NCI-H446 (cell line): ENCODE data around the gene SORBS1.

Source experiments
- DNase-seq, 2 experiments: peaks; one replicate each; lab custom pipeline; 2025; lab: John Stamatoyannopoulos, UW

Gene SORBS1

DNA sequence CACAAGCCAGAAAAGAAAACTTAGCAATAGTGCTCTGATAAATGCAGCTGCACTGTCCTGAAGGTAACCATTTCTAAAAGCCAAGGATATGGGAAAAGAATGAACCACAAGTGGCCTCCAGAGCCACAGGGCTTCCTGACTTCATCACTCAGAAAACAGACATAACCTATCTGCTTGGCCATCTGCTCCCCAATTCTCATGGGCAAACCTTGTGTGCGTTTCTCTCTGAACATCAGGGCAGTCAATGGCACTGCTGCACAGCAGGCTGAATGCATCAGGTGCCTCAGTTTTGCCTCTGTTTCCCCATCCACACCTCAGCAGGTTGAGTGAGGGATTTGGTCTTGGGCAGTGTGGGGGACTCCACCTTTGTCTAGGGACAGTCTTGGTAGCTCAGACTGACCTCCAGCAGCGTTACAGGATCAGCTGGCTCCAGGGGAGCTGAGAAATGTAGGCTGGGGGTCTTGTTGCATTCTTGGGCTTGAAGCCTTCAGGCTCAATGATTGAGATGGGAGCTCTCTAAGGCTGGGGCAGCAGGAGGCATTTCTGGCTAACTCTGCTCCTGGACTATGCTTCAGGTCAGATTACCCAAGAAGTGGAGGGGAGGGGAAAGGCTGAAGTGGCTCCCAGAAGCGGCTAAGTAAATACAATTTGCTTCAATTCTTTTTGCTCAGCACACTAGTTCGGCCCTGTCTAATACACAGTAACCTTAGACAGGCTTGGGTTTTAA, 246.8 kb downstream of the SORBS1 start:
- no peak for DNase-seq

DNA sequence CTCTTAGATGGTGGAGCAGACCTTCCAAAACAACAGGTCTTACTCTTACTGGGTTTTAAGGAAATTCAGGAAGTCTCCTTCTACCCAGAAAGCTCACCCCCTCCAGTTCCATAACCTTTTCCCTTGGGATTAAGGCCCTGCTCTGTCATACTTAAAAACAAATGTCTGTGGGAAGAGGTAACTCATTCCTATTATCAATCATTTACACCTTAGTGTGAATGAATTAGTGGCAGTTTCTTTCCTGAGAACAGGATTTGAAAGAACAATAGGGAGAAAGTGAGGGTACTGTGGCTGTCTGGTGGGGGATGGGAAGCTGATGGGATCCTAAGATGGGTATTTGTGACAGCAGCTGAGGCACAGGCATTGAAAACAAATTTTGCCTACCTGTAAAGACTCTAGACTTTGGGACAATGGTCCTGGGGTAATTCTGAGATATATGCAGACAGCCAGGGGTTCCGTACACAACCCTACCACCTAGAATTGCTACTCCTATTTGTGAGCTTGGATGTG, 248.1 kb downstream of the SORBS1 start:
- DNase-seq, result no peak

DNA sequence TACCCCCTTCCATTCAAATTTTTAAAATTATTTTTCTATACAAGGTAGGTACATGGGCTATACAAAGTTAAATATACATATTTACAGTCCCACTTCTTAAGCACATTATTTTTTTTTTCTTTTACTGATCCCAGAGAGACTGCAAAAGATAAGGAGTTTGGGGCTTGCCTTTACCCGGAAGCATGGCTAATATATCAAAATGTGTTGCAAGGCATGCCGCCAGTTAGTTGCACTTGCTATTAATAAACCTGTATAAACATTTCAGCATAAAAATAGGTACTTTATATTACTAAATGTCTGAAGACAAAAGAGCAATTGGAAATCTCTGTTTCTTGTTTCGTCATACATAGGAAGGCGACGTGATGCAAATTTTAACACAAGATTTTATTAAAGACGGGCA, 248.9 kb downstream of the SORBS1 start:
- no peak for DNase-seq

DNA sequence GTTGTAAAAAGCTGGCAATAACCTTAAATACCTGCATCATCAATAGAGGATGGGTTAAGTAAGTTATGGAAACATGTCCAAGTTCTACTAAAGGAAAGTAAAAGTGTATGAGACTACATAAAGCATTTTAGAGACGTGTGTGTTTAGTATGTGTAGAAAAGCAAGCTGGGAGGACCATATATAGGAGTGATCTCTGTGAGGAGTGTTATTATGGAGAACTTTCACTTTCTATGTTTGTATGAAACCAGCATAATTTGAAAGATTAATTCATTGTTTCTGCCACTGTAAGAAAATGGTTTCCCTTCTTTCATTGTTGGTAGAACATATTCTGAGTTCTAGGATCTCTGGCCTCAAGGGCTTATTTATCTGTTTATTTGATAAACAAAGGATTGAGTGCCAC, 251.2 kb downstream of the SORBS1 start:
- DNase-seq, result no peak

DNA sequence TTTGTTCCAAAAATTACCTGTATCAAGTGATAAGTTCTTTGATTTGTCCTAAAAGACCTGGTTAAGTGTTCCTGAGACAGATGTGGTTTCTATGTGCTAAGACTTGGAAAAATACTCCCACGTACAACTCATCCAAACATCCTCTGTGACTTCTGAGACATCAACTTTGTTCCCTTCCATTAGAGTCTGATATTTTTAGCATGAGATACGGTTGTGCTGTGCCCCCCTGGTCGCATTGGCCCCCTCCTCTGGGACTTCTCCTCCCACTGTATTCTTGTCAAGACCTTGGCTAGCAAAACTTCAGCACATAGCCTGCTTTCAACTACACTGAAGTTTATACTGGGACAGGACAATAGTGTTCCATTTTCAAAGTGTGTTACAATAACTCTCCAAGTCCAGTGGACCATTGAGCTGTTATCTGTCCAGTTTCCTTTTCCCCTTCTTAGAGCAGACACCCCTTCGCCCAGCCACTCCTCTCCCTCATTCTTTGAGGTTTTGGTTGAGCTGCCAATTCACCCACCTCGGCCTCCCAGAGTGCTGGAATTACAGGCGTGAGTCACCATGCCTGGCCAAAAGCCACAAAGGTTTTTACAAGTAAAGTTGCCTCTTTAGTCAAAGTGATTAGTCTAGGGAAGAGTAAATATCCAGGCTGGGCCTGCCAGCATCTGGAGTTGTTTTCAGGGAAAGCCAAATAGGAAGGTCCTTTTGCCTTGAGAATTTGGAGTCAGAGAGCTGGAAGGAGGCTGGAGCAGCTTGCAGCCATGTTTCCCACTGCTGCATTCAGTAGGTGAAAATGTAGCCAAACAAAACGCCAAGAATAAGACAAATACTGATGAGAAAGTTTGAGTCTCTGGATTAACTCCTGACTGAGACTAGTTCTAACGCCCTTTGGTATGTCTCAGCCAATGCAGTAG, 252.5 kb downstream of the SORBS1 start:
- peak in 1 of 2 experiments; percentile 48 for DNase-seq

DNA sequence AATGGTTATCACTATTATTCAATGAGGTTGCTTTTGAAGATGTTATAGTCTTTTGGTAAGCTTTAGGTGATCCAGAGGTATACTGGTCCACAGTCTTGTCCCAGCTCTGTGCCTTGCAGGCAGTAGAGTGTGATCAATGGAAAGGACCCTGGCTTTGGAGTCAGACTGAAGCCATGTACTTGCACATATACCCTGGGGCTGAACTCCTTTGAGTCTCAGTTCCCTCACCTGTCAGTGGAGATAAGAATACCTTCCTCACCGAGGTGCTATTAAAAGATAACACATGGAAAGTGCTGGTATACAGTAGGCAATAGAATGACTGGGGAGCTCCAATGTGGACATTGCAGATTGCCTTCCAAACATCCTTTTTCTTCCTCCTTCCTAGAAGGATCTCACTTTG, 254.3 kb downstream of the SORBS1 start:
- DNase-seq, result no peak

DNA sequence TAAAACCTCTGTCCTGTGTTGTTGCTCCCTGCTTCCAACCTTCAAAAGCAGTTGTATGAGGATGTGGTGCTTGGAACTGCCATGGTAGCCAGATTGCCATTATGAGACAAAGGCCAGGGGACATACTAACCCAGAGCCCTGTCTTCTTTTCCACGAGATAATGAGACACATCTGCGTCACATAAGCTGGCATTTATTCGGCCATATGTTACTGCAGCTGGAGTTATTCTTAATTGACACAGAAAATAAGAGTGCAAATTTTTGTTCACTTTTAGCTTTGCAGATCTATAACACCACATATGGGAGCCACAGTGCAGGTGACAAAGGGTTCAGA, 254.9 kb downstream of the SORBS1 start:
- no peak for DNase-seq

- no peak for DNase-seq
These were observed 255.4 kb downstream of the SORBS1 start for GRCh38 chr10:95305606-95306317.

DNA sequence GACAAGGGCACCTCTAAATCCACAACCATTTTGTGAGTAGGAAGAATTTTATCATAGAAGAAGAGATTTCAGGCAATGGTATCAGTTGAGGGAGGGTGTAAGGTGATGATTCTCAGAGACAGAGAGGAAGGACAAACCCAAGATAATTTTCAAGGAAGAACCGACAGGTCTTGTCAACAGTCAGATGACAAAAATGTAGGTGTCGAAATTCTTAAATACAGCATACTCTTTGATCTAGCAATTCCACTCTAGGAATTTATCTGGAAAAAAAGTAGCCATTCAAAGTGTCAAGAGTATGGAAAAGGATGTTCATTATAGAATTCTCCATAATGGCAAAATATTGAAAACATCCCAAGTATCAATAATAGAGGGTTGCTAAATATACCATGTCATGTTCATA, 256.2 kb downstream of the SORBS1 start:
- DNase-seq, result no peak

DNA sequence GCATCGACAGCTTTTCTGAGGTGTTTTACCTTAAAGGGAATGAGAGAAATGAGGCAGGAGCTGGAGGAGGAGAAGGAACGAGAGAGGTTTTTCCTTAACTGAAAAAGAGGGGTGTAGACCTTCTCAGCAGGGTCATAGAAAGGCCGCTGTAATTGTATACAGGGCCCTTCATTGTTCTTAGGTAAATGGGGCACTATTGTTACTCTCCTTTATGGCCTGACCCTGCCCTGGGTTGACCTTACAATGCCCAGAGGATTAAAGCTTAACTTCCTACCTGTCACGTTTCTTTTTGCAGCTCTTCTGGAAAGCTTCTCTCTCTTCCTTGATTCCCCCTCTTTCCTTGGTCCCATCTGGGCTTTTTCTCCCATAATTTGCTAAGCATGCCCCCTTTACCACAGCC, 256.7 kb downstream of the SORBS1 start:
- DNase-seq, result no peak

DNA sequence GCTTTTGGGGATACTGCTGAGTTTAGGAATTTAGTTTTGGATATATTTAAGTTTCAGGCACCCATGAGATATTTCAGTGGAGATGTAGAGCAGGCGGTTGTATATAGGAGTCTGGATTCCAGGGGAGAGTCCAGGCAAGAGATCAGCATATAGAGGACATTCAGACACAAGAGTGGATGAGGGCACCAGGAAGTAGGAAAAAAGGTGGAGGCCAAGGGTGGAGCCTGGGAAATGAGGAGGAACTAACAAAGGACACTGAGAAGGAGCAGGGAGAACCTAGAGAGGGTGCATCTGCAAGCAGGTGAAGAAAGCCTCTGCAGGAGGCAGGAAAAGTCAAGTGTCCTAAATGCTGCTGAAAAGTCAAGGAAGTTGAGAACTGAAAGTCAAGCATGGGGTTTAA, 257.2 kb downstream of the SORBS1 start:
- no peak for DNase-seq

- DNase-seq, result peak in 1 of 2 experiments; percentile 33
These were observed 257.6 kb downstream of the SORBS1 start for GRCh38 chr10:95303535-95303934.

GRCh38 chr10:95300022-95300539, 261.1 kb downstream of the SORBS1 start:
- no peak for DNase-seq

- DNase-seq, result no peak
These were observed 263.8 kb downstream of the SORBS1 start for GRCh38 chr10:95297402-95297801.

DNA sequence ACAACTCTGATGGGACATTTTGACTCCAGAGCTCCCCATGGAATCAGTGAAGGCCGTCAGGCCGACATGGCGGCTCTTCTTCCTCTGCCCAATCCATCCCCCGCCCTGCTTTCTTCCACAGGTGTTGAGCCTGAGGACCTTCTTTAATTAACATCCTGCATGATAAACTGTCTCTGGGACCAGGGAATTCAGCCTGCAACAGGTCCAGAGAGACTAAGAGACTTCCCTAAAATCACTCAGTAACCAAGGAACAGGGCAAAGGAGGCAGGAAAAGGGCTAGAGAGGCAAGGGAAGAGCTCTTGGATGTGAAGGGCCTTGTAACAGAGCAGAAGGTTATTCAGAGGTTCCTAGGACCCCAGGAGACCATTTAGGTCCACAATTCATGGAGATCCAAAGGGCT, 264.4 kb downstream of the SORBS1 start:
- DNase-seq, result no peak

DNA sequence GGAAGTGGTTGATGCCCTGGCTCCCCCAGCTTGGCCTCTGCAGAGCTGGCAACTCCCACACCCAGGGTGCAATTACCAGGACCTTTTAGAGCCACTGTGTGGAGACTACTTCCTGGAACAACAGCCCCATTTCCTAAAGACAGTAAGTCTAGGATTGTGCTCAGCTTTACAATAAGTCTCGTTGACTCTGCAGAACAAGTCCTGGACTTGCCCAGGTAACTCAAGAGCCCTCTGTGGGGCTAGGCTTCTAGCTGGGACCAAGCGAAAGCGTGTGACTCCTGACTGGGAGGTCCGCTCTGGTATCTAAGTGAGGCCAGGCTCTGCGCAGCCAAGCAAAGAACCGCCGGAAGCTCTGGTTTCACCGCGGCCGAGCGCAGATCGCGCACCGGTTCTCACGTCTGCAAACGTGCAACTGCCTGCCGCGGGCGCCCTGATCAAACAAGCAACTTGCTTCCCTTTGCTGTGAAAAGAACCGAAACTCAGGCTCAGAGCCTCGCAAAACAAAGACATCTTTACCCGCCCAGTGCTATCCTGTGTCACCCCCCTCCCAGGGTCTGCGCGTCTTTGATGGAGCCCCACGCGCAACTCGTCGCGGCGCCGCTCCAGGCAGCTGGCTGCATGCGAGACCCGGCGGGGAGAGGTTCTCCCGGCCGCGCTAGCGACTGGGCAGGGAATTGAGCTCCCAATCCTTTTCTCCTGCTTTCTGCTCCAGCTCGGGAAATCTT, 266.0 kb downstream of the SORBS1 start:
- no peak for DNase-seq

DNA sequence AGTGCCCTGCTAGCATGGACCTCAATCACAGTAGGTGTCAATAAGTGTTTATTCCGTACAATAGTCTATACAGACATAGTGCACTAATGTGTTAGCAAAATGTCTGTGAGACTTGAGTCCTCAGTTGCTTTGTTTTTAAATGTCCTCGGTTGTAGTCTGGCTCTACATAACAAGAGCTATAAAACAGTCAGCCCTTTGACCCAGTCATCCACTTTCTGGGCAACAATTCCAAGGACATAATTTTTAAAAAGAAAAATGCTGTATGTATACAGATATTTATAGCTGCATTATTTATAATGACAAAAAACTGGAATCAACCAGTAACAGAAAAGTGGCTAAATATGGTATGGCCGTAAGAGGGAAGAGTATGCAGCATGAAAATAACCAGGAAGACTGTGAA, 267.5 kb downstream of the SORBS1 start:
- DNase-seq, result no peak

- no peak for DNase-seq
These were observed 269.7 kb downstream of the SORBS1 start for GRCh38 chr10:95291365-95292039.

DNA sequence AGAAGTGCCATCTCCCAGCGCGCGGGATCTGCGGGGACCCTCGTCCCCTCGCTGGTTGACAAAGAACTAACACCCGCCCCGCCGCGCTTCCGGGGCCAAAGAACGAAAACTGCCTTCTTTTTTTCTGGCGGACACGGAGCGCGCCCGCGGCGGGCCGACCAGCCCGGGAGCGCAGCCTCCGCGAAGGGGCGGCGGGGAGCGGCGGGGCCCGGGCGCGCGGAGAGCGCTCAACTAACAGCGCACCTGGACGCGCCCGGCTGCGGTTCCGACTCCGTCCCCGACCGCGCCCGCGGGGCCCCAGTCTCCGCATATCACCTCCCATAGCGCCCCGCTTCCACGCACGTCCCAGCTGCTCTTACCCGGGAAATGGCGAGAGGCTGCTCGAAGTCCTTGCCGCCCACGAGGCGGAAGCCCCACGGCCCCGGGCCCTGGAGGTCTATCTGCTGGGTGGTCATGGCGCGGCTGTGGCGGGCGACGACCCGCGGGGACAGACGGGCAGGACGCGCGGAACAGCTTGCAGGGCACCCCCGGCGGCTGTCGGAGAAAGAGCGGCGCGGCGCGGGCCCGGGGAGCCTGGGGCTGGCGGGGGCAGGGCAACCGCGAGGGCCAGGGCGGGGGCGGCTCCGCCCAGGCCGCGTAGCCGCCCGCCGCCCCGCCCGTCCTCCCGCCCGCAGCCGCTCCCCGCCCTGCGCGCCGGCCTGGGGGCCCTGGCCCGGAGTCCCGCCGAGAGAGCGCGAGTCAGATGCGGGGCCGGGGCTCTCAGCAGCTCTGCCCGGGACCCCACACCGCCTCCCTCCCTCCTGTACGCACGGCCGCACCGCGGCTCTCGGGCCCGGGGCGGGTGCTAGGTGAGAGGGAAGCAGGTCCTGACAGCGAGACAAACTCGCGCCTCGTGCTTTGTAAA, 270.5 kb downstream of the SORBS1 start, which contains the start of gene PDLIM1:
Gene PDLIM1, minus strand, starts transcription at position 543 of the 904 bp plus-strand sequence. Its CDS starts 88 bp downstream, at position 455.
- DNase-seq, result peak in 1 of 2 experiments; percentile 48

DNA sequence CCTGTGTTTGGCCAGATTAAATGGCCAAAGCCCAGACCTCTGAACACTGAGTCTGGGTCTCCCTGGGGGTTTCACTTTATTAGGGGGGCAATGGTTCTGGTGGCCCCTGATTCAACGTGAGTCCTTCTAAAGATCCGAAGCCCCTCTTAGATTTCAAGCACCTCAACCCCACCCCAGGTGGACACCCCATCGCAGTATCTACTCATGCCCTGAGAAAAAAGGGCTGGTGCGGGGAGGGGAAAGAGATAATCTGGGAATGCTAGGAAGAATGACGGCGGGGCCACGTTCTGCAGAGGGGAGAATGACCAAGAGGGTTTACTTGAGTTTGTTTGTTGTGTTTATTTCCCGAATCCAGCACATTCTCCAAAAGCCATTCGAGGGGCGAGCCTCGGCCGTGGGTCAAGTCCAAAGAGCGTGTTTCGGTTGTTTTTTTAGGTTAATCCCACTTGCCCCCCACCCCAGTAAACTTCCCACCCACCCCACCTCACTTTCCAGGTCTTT, 271.2 kb downstream of the SORBS1 start:
- DNase-seq, result no peak
